ENCODE results near the gene PPP1R14B.

The PPP1R14B gene

DNA sequence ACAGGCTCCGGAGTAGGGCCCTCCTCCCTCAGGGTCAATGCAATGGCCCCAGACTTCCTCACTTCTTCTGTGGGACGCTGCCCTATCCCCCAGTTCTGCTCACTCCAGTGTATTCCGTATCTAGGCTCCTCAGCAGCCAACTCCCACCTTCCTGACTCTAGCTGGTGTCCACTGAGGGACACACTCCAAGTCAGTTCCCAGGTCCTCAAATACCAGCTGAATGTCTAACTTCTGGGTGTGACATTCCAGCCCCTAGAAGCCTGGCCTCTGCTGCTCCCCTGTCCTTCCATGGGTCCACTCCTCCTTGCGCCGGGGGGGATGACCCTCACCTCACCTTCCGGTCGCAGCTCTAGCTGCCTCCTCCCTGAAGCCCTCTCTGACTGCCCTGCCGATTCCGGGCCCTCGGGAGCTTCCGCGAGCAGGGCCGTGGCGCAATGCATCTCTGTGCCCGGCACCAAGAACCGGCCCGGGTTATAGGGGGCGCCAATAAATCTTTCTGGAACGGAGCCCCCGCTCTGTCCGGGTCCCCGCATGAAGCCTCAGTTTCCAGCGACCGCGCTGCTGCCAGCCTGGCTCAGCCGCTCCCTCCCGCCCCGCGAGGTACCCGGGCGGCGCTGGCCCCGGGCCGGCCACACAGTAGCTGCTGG lies 22.3 kb upstream of the PPP1R14B start:
- Histone ChIP-seq H3K4me1 (ENCODE audit: insufficient read depth, low read length) (peaks cover 5% of the 10 kb centered on the region; the same call in 1 of the 2 replicates), H3K36me3 (ENCODE audit: insufficient read depth, low read length) (no peaks in the 10 kb centered on the region; the same call in 1 of the 2 replicates), H3K9ac (ENCODE audit: low read depth, low read length) (peak overlapping the region; percentile 88), H3K9me3 (ENCODE audit: control insufficient read depth, insufficient read depth, low read length) (no peaks in the 10 kb centered on the region)

DNA sequence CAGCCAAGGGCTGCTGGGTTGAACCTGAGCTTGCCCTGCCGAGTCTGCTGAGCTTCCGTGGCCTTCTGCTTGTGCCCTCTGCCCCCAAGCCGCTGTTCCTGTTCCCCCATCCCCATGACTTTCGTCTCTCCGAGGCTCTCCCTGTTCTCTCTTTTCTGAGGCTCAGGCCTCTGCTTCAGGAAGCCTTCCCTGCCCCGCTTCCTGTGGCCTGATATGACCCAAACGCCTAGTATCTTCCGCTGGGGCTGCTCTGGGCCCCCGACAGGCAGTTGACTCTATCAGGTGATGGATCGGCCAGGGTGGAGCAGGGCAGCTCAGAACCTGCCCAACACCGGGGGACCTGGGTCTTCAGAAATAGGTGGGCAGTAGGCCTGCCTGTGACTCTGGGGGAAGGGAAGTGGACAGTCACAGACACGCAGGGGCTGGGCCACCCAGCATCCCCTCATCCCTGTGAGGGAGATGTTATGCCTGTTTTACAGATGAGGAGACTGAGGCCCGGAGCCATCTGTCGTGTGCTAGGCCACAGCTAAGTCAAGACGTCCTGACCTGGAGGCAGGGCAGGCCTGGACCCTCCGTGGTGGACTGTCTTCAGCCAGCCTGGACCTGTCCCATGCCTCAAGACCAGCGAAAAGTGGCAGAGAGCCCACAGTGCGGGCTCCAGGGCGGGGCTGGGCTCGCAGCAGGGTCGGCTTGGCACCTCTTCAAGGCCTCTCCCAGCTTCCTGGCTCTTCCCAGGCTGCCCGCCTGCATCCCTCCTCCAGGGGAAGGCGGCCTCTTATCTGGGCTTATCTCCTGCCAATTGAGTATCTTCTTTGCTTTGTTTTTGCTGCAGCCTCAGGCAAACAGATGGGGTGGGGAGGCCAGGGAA lies 21.5 kb upstream of the PPP1R14B start:
- H3K9me3 ChIP-seq (ENCODE audit: control insufficient read depth, insufficient read depth, low read length): no peaks in the 10 kb centered on the region
- H3K36me3 ChIP-seq (ENCODE audit: insufficient read depth, low read length): no peaks in the 10 kb centered on the region; the same call in 1 of the 2 replicates
- H3K9ac ChIP-seq (ENCODE audit: low read depth, low read length): peak overlapping the region; percentile 88
- peaks cover 12% of the 10 kb centered on the region; the same call in 1 of the 2 replicates for H3K4me1 ChIP-seq (ENCODE audit: insufficient read depth, low read length)

DNA sequence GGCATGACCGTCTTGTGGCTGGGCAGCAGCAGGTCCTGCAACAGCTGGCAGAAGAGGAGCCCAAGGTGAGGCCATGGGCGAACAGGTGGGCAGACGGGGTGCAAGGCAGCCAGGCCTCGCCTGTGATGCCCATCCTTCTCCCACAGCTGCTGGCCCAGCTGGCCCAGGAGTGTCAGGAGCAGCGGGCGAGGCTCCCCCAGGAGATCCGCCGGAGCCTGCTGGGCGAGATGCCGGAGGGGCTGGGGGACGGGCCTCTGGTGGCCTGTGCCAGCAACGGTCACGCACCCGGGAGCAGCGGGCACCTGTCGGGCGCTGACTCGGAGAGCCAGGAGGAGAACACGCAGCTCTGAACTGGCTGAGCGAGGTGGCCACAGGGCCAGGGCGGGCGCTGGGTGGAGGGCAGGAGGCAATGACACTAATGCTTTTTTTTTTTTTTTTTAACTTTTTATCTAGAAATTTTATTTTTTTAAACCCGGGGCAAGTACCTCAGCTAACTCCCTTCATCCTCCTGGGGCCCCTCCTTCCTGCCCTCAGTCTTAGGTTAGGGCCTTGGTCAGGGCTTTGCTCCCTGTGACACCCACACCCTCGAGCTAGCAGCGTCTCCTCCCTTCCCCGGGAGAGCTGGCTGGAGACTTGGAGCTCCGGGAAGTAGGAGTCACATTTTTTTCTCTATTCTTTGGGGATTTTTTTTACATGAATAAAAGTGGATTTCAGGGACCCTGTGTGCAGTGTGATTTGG lies 20.6 kb upstream of the PPP1R14B start:
- no peaks in the 10 kb centered on the region for H3K9me3 ChIP-seq (ENCODE audit: control insufficient read depth, insufficient read depth, low read length)
- H3K4me1 ChIP-seq (ENCODE audit: insufficient read depth, low read length): peaks cover 14% of the 10 kb centered on the region; the same call in 1 of the 2 replicates
- no peak overlapping the region for H3K9ac ChIP-seq (ENCODE audit: low read depth, low read length)
- no peaks in the 10 kb centered on the region; the same call in none of the 2 replicates for H3K36me3 ChIP-seq (ENCODE audit: insufficient read depth, low read length)

DNA sequence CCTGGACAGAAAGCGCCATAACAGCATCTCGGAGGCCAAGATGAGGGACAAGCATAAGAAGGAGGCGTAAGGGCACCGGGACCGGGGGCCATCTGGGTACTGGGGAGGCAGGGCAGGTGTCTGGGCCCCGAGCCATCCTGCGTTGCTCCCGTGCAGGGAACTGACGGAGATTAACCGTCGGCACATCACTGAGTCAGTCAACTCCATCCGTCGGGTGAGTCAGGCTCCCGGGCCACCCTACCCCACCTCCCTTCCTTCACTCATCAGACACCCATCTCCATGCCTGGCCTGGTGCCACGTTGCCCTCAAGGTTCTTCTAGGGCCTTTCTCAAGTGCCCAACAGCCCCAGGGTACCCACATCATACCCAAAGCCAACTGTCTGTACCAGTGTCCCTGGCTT lies 19.6 kb upstream of the PPP1R14B start:
- Histone ChIP-seq H3K36me3 (ENCODE audit: insufficient read depth, low read length) (peaks cover 4% of the 10 kb centered on the region), H3K4me1 (ENCODE audit: insufficient read depth, low read length) (peaks cover 14% of the 10 kb centered on the region; the same call in 1 of the 2 replicates), H3K9ac (ENCODE audit: low read depth, low read length) (no peak overlapping the region), H3K9me3 (ENCODE audit: control insufficient read depth, insufficient read depth, low read length) (no peaks in the 10 kb centered on the region)

DNA sequence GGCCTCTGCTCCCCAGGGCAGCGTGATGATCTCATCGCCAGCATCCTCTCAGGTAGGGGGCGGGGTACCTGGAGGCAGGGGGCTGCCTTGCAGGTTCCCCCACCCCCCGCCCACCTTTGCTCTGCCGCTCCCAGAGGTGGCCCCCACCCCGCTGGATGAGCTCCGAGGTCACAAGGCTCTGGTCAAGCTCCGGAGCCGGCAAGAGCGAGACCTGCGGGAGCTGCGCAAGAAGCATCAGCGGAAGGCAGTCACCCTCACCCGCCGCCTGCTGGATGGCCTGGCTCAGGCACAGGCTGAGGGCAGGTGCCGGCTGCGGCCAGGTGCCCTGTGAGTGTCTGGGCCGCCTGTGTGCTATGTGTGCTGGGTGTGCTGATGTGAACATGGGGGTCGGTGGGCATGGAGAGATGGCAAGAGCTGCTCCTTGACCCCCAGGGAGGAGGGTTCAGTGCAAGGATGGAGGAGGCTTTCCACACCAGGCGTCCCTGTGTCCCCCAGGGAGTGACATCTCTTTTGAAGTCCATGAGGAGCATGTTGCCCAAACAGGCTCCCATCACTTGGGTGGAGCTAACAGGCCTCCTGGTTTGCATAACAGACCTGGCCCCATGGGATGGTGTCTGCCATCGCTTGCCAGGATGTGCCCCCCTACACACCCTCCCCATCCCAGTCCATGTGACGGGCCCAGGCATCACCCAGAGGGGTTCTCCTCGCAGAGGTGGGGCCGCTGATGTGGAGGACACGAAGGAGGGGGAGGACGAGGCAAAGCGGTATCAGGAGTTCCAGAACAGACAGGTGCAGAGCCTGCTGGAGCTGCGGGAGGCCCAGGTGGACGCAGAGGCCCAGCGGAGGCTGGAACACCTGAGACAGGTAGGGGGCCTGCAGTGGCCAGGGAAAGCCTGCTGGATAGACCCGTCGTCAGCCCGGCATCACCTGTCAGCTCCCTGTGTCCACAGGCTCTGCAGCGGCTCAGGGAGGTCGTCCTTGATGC lies 18.7 kb upstream of the PPP1R14B start:
- peaks cover 14% of the 10 kb centered on the region; the same call in 1 of the 2 replicates for H3K4me1 ChIP-seq (ENCODE audit: insufficient read depth, low read length)
- peaks cover 4% of the 10 kb centered on the region for H3K36me3 ChIP-seq (ENCODE audit: insufficient read depth, low read length)
- H3K9me3 ChIP-seq (ENCODE audit: control insufficient read depth, insufficient read depth, low read length): no peaks in the 10 kb centered on the region
- no peak overlapping the region for H3K9ac ChIP-seq (ENCODE audit: low read depth, low read length)

DNA sequence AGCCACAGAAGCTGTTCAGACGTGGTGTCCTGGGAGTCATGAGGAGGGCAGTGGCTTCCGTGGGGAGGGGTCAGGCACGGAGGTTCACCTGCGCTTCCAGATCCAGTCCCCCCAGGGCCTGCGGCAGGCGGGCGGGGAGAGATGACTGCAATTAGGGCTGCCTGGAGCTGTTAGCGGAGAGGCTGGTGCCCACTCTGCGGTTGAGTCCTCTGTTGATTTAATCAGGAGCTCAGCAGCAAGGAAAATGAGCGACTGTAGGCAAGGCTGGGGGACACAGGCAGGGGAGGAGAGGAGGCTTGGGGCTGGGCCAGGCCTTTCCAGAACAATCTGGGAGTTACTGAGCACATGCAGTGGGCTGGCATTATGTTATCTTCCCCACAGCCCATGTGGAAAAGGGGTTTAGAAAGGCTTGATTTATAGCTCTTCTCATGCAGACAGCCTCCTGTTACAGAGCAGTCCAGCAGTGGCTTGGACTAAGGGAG lies 17.7 kb upstream of the PPP1R14B start:
- Histone ChIP-seq H3K9ac (ENCODE audit: low read depth, low read length) (no peak overlapping the region), H3K36me3 (ENCODE audit: insufficient read depth, low read length) (peaks cover 4% of the 10 kb centered on the region), H3K9me3 (ENCODE audit: control insufficient read depth, insufficient read depth, low read length) (no peaks in the 10 kb centered on the region), H3K4me1 (ENCODE audit: insufficient read depth, low read length) (peaks cover 14% of the 10 kb centered on the region; the same call in 1 of the 2 replicates)

DNA sequence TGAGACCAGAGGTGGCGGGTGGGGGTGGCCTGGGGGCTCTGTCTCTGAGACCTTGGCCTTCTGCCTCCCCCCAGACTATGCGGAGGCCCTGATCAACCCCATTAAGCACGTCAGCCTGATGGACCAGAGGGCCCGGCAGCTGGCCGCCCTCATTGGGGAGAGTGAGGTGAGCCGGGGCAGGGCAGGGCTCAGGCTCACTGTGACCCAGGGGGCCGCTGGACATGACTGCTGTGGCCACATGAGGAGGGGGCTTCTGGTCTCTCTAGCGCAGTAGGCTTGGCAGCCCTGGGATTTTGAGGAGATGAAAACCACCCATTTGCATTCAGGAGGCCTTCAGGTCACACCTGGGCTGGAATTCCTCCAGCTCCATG lies 17.2 kb upstream of the PPP1R14B start:
- no peak overlapping the region for H3K9ac ChIP-seq (ENCODE audit: low read depth, low read length)
- no peaks in the 10 kb centered on the region for H3K9me3 ChIP-seq (ENCODE audit: control insufficient read depth, insufficient read depth, low read length)
- peaks cover 4% of the 10 kb centered on the region for H3K36me3 ChIP-seq (ENCODE audit: insufficient read depth, low read length)
- peaks cover 14% of the 10 kb centered on the region; the same call in 1 of the 2 replicates for H3K4me1 ChIP-seq (ENCODE audit: insufficient read depth, low read length)

DNA sequence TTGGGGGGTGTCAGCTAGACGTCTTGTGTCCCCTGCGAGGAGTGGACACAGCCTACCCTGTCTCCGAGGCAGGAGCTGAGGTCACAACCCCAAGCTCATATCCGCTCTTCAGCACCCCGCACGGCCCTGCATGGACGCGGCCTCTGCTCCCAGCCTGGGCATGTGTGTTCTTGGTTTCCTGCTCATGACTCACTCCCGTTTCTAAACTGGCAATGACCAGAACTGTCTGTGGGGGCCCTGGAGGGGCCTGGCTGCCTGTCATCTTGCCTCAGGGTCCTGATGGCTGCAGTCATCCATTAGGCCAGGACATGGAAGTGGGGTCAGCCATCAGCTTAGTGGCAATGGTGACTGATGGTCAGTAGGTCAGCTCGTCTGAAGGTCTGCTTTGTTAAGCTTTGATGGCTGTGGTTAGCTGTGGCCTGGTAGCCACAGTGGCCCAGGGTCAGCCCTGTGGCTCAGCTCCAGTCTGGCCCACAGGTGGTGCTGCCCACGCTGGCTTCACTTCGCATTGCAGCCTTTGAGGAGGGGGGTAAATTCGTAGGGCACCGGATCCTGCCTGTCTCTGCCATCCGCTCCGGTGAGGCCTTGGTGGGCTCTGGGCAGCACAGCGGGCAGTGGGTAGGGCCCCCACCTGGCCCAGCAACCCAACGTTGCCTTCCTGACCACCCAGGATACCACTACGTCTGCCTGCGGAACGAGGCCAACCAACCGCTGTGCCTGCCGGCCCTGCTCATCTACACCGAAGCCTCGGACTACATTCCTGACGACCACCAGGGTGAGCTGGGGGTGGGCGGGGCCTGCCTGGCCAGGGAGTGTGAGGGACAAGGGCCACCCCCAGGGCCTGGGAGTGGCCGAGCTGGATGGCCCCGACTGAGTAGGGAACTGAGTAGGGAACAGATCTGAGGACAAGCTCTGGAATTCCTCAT lies 16.5 kb upstream of the PPP1R14B start:
- Histone ChIP-seq H3K36me3 (ENCODE audit: insufficient read depth, low read length) (peaks cover 4% of the 10 kb centered on the region), H3K4me1 (ENCODE audit: insufficient read depth, low read length) (peaks cover 11% of the 10 kb centered on the region; the same call in 1 of the 2 replicates), H3K9ac (ENCODE audit: low read depth, low read length) (no peak overlapping the region), H3K9me3 (ENCODE audit: control insufficient read depth, insufficient read depth, low read length) (no peaks in the 10 kb centered on the region)

DNA sequence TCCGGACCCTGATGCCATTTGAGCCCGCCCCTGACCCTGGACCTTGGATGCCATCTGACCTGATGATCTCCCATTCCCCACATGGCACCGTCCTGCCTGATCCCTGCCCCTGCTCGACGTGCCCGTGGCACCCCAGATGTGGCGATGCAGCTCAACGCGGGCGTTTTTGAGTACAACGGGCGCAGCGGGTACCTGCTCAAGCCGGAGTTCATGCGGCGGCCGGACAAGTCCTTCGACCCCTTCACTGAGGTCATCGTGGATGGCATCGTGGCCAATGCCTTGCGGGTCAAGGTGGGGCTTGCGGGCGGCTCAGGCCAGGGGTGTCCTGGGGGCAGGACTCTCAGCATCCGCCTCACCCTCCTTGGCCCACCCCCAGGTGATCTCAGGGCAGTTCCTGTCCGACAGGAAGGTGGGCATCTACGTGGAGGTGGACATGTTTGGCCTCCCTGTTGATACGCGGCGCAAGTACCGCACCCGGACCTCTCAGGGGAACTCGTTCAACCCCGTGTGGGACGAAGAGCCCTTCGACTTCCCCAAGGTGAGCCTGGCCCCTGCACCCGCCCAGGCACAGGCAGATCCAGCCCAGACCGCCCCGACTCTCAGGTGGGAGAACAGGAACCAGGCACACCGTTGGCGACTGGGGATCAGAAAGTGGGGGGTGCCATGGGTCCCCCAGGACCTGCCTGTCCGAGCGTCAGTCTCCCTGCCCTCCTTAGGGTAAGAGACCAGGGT lies 15.7 kb upstream of the PPP1R14B start:
- peaks cover 9% of the 10 kb centered on the region; the same call in 1 of the 2 replicates for H3K4me1 ChIP-seq (ENCODE audit: insufficient read depth, low read length)
- H3K9me3 ChIP-seq (ENCODE audit: control insufficient read depth, insufficient read depth, low read length): no peaks in the 10 kb centered on the region
- H3K36me3 ChIP-seq (ENCODE audit: insufficient read depth, low read length): peaks cover 4% of the 10 kb centered on the region
- H3K9ac ChIP-seq (ENCODE audit: low read depth, low read length): no peak overlapping the region

DNA sequence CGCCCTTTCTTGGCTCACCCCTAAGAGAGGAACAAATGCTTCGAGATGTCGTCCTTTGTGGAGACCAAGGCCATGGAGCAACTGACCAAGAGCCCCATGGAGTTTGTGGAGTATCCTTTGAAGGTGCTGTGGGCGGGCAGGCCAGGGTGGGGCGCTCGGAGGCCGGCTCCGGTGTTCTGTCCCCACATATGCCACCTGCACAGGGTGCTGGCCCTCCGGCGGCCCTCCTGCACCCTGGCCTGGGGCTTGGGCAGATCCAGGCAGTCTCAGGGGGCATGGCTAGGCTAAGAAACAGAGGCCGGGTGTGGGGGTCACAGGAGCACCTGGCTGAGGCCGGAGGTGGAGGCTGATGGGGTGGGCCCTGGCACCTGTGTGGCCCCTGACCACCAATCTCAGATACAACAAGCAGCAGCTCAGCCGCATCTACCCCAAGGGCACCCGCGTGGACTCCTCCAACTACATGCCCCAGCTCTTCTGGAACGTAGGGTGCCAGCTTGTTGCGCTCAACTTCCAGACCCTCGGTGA lies 14.9 kb upstream of the PPP1R14B start:
- Histone ChIP-seq H3K9me3 (ENCODE audit: control insufficient read depth, insufficient read depth, low read length) (no peaks in the 10 kb centered on the region), H3K4me1 (ENCODE audit: insufficient read depth, low read length) (peaks cover 9% of the 10 kb centered on the region; the same call in 1 of the 2 replicates), H3K36me3 (ENCODE audit: insufficient read depth, low read length) (peaks cover 4% of the 10 kb centered on the region), H3K9ac (ENCODE audit: low read depth, low read length) (no peak overlapping the region)

DNA sequence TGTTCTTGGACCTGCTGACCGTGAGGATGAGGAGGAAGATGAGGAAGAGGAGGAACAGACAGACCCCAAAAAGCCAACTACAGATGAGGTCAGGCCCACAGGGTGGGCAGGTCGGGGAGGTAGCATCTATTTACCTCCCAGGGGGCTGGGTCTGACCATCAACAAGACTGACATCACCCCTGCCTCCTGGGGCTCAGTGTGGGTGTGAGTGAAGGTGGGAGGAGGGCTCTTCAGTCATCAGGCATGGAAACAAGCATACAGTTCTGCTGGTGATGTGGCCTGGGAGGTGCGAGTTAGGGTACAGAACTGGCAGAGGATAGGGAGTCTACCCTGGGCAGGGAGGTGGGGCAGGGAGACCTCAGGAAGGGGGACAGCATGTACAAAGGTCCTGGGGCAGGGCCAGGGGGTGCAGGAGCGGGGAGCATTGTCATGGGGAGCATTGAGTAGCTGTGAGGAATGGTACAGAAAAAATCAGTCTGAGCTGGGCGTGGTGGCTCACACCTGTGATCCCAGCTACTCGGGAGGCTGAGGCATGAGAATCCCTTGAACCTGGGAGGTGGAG lies 13.5 kb upstream of the PPP1R14B start:
- Histone ChIP-seq H3K36me3 (ENCODE audit: insufficient read depth, low read length) (peaks cover 11% of the 10 kb centered on the region), H3K4me1 (ENCODE audit: insufficient read depth, low read length) (peaks cover 9% of the 10 kb centered on the region; the same call in 1 of the 2 replicates), H3K9ac (ENCODE audit: low read depth, low read length) (no peak overlapping the region), H3K9me3 (ENCODE audit: control insufficient read depth, insufficient read depth, low read length) (no peaks in the 10 kb centered on the region)
